Activated CD8-positive, alpha-beta memory T cell treated with anti-CD3 and anti-CD28 coated beads for 48 hours (primary cell): ENCODE measurements around the gene HAL.

ENCODE experiments used
- DNase-seq, 3 experiments: peaks; one replicate each; pipeline ENCODE4 v3.0.0-alpha.2; 2020; ENCODE audit warnings: low read depth in 2 of 3, low spot score in 2 of 3

HAL gene

GRCh38 chr12:95996034-95996658 lies at the start of gene HAL:
TSS of gene HAL (minus strand) at chr12:95996344. CDS start at chr12:95995910, 434 bp downstream.
- no peak for DNase-seq

GRCh38 chr12:96045566-96045965 lies 49.4 kb upstream of the HAL start:
- DNase-seq = no peak

GRCh38 chr12:96044943-96045290 lies 48.8 kb upstream of the HAL start:
- no peak for DNase-seq

- no peak for DNase-seq
These were observed 48.1 kb upstream of the HAL start for GRCh38 chr12:96044017-96044942.

GRCh38 chr12:96041181-96041580 lies 45.0 kb upstream of the HAL start:
- DNase-seq = no peak

GRCh38 chr12:96040305-96041133 lies 44.4 kb upstream of the HAL start:
- no peak for DNase-seq

GRCh38 chr12:96039516-96039915 lies 43.4 kb upstream of the HAL start:
- DNase-seq = no peak

- no peak for DNase-seq
These were observed 40.8 kb upstream of the HAL start for GRCh38 chr12:96036765-96037455.

- DNase-seq = peak; percentile 84 to 98 (median 96)
These were observed 39.4 kb upstream of the HAL start, which contains the start of gene LTA4H for GRCh38 chr12:96035283-96036236. TSS of gene LTA4H (minus strand) at chr12:96035587. CDS start at chr12:96035519, 68 bp downstream.

GRCh38 chr12:96034621-96035282 lies 38.6 kb upstream of the HAL start:
- DNase-seq = no peak

GRCh38 chr12:96033549-96034389 lies 37.6 kb upstream of the HAL start:
- DNase-seq = no peak

- no peak for DNase-seq
These were observed 33.7 kb upstream of the HAL start for GRCh38 chr12:96029826-96030225.

GRCh38 chr12:96028538-96028937 lies 32.4 kb upstream of the HAL start:
- DNase-seq = no peak

GRCh38 chr12:96026331-96026730 lies 30.2 kb upstream of the HAL start:
- DNase-seq = no peak

GRCh38 chr12:96025518-96025917 lies 29.4 kb upstream of the HAL start:
- no peak for DNase-seq

GRCh38 chr12:96020314-96021003 lies 24.3 kb upstream of the HAL start:
- no peak for DNase-seq

- no peak for DNase-seq
These were observed 19.5 kb upstream of the HAL start for GRCh38 chr12:96015672-96016071.
